Panc1 (cell line): ENCODE results near the gene DSCAM. TPM values are rescaled to one million over a fixed set of nuclear protein-coding genes. Genes with fewer than 3 reads are reported as not detected.

ENCODE experiments used
- ATAC-seq: fragments of 200-7000 bp; cut with Tn5 transposase; 2 replicates; pipeline ENCODE4 v1.9.1; 2020; ENCODE audit warnings: mild to moderate bottlenecking, moderate library complexity
- BruUV-seq: library from RNA; stranded (reverse); fragments of 400-500 nt; replicated peaks from 2 replicates; lab custom pipeline; 2021; lab: Mats Ljungman, UMichigan
- CTCF ChIA-PET: fragments of 300-600 bp; sonication (Branson Sonifier 250); formaldehyde crosslinking; loops from one replicate; lab custom pipeline; 2022; ENCODE audit warnings: antibody characterized with exemption; lab: Charles Lee
- POLR2A ChIA-PET: fragments of 300-600 bp; sonication (Branson Sonifier 250); formaldehyde crosslinking; loops from one replicate; lab custom pipeline; 2022; ENCODE audit warnings: antibody characterized with exemption; lab: Charles Lee
- DNase-seq: peaks from one replicate; pipeline ENCODE4 v3.0.0-alpha.2; 2010; ENCODE audit warnings: low read depth, low spot score
- H3K27ac ChIP-seq: 2 replicates; pipeline ENCODE4 v1.5.1; 2011; ENCODE audit warnings: mild to moderate bottlenecking, low read length, inconsistent platforms
- H3K27me3 ChIP-seq: fragments of 200-500 bp; sonication (Bioruptor generic); 2 replicates; pipeline ENCODE4 v1.6.0; 2014; ENCODE audit warnings: low read length, inconsistent platforms; ENCODE audit not compliant: control insufficient read depth, insufficient read depth
- H3K36me3 ChIP-seq: fragments of 200-500 bp; sonication (Bioruptor generic); 2 replicates; pipeline ENCODE4 v1.5.1; 2014; ENCODE audit warnings: inconsistent platforms, mild to moderate bottlenecking, low read length, moderate library complexity; ENCODE audit not compliant: control insufficient read depth, insufficient read depth
- H3K4me1 ChIP-seq: 2 replicates; pipeline ENCODE4 v1.5.1; 2011; ENCODE audit warnings: inconsistent platforms, mild to moderate bottlenecking, low read length, moderate library complexity; ENCODE audit not compliant: control insufficient read depth, insufficient read depth
- H3K4me3 ChIP-seq, 2 experiments: 2 replicates each; pipeline ENCODE4 v1.5.1; 2011 to 2012; ENCODE audit warnings: low read depth in 2 of 2, low read length in 2 of 2, mild to moderate bottlenecking in 2 of 2, inconsistent platforms in 1 of 2, moderate library complexity in 1 of 2
- H3K9me3 ChIP-seq: fragments of 200-500 bp; sonication (Bioruptor generic); 2 replicates; pipeline ENCODE4 v1.5.1; 2014; ENCODE audit warnings: low read depth, mild to moderate bottlenecking, inconsistent platforms, low read length, moderate library complexity; ENCODE audit not compliant: control insufficient read depth, insufficient read depth
- POLR2AphosphoS5 ChIP-seq: IDR thresholded peaks from 2 replicates; pipeline ENCODE4 v1.6.1; 2012; ENCODE audit warnings: mild to moderate bottlenecking, low read depth, low read length, moderate library complexity
- SIN3A ChIP-seq: IDR thresholded peaks from 2 replicates; pipeline ENCODE4 v1.6.1; 2012; ENCODE audit warnings: low read depth, mild to moderate bottlenecking, low read length, moderate library complexity, borderline replicate concordance; ENCODE audit not compliant: insufficient read depth
- TCF7L2 ChIP-seq: IDR thresholded peaks from 2 replicates; pipeline ENCODE4 v1.6.1; 2011; ENCODE audit warnings: mild to moderate bottlenecking, low read depth, low read length, inconsistent platforms
- in situ Hi-C: cut with HindIII; loops from 2 replicates; pipeline ENCODE4 v1.10.0; 2016; ENCODE audit warnings: low sequenced_read_pairs, low pct_unique_long_range_greater_than_20kb
- intact Hi-C: fragments of 100-400 bp; cut with micrococcal nuclease; formaldehyde crosslinking; loops from one replicate; pipeline ENCODE4 v1.10.0; 2022; ENCODE audit not compliant: unreplicated experiment
- total RNA-seq: library from RNA; stranded (reverse); gene quantifications from one replicate; pipeline ENCODE4 v1.2.1, GENCODE V29; 2021; ENCODE audit not compliant: unreplicated experiment
- TF ChIP-seq, protein P1 (sequence below), 2 experiments: IDR thresholded peaks; 2 replicates each; pipeline ENCODE4 v1.6.1; 2011 to 2012; ENCODE audit warnings: low read depth in 2 of 2, control low read depth in 1 of 2, low read length in 1 of 2, mild to moderate bottlenecking in 1 of 2, moderate library complexity in 1 of 2; ENCODE audit not compliant: insufficient read depth in 1 of 2
- TF ChIP-seq, protein P2 (sequence below): fragments of 450-650 bp; IDR thresholded peaks from 2 replicates; pipeline ENCODE4 v1.5.1; 2017; ENCODE audit warnings: mild to moderate bottlenecking

DSCAM gene
- total RNA-seq, 1 experiment from 2014 or later: not detected

DNA sequence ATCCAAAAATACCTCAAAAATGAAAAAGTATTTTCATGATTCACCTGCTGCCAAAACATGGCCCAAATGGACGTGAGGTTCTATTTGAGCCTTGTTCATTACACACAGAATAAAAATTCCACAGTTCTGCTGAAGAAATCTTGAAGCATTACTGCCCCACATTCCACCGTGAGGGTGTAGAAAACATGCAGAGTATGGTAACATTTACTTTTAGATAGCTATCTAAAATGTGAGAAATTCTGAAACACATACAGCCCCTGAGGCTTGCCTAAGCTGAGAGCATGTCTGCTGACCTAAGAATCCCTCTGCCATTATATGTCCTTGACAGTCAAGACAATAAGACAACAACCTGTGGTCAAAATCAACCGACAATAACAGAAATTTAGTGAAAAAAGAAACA lies 186.5 kb downstream of the DSCAM start:
- DNase-seq: no peak
- in situ Hi-C loops: no loop called here
- no peak overlapping the region for H3K4me3 ChIP-seq
- ChIA-PET CTCF (no interaction called here), POLR2A (no interaction called here)
- BruUV-seq: no TSS peak
- no peaks in the 10 kb centered on the region for H3K36me3 ChIP-seq
- ATAC-seq: no peak
- no peak overlapping the region for H3K27ac ChIP-seq
- TF ChIP-seq, protein P1, sequence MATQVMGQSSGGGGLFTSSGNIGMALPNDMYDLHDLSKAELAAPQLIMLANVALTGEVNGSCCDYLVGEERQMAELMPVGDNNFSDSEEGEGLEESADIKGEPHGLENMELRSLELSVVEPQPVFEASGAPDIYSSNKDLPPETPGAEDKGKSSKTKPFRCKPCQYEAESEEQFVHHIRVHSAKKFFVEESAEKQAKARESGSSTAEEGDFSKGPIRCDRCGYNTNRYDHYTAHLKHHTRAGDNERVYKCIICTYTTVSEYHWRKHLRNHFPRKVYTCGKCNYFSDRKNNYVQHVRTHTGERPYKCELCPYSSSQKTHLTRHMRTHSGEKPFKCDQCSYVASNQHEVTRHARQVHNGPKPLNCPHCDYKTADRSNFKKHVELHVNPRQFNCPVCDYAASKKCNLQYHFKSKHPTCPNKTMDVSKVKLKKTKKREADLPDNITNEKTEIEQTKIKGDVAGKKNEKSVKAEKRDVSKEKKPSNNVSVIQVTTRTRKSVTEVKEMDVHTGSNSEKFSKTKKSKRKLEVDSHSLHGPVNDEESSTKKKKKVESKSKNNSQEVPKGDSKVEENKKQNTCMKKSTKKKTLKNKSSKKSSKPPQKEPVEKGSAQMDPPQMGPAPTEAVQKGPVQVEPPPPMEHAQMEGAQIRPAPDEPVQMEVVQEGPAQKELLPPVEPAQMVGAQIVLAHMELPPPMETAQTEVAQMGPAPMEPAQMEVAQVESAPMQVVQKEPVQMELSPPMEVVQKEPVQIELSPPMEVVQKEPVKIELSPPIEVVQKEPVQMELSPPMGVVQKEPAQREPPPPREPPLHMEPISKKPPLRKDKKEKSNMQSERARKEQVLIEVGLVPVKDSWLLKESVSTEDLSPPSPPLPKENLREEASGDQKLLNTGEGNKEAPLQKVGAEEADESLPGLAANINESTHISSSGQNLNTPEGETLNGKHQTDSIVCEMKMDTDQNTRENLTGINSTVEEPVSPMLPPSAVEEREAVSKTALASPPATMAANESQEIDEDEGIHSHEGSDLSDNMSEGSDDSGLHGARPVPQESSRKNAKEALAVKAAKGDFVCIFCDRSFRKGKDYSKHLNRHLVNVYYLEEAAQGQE (IDR thresholded peaks at IDR 0.05; ENCODE audit: insufficient read depth in 1 of 2, low read depth in 2 of 2, low read length in 1 of 2): no peak
- no peak for TF ChIP-seq TCF7L2
- TF ChIP-seq, protein P2, sequence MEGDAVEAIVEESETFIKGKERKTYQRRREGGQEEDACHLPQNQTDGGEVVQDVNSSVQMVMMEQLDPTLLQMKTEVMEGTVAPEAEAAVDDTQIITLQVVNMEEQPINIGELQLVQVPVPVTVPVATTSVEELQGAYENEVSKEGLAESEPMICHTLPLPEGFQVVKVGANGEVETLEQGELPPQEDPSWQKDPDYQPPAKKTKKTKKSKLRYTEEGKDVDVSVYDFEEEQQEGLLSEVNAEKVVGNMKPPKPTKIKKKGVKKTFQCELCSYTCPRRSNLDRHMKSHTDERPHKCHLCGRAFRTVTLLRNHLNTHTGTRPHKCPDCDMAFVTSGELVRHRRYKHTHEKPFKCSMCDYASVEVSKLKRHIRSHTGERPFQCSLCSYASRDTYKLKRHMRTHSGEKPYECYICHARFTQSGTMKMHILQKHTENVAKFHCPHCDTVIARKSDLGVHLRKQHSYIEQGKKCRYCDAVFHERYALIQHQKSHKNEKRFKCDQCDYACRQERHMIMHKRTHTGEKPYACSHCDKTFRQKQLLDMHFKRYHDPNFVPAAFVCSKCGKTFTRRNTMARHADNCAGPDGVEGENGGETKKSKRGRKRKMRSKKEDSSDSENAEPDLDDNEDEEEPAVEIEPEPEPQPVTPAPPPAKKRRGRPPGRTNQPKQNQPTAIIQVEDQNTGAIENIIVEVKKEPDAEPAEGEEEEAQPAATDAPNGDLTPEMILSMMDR: no peak
- no peak for TF ChIP-seq POLR2AphosphoS5
- TF ChIP-seq SIN3A: no peak
- no peaks in the 10 kb centered on the region for H3K27me3 ChIP-seq
- no peaks in the 10 kb centered on the region for H3K4me1 ChIP-seq
- intact Hi-C loops: no loop called here
- H3K9me3 ChIP-seq: no peaks in the 10 kb centered on the region

DNA sequence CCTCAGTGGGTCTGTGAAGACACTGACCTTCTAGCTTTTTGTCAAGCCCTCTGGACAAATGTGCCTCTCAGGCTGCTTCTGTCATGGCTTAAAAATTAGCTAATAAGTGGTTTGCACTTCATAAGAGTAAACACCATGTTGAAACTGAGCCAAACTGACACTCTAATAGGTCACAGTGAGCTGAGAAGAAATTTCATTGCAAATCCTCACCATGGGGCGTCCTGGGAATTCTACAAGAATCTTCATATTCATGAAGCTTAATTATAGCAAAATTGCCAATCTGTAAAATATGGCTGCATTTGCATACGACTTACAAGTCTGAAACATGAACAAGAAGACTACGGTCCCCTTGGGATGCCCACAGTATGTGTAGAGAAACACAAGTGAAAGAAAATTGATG lies 188.6 kb downstream of the DSCAM start:
- ChIA-PET CTCF (no interaction called here), POLR2A (no interaction called here)
- intact Hi-C loops: no loop called here

More for the DNA sequence above, 188.6 kb downstream of the DSCAM start:
- DNase-seq (no peak), ATAC-seq (no peak)
- Histone ChIP-seq H3K4me3 (no peak overlapping the region), H3K27ac (no peak overlapping the region), H3K9me3 (no peaks in the 10 kb centered on the region), H3K4me1 (no peaks in the 10 kb centered on the region), H3K36me3 (no peaks in the 10 kb centered on the region), H3K27me3 (no peaks in the 10 kb centered on the region)
- TF ChIP-seq TCF7L2 (no peak), SIN3A (no peak), POLR2AphosphoS5 (no peak)
- TF ChIP-seq, protein P2: no peak
- TF ChIP-seq, protein P1 (IDR thresholded peaks at IDR 0.05; ENCODE audit: insufficient read depth in 1 of 2, low read depth in 2 of 2, low read length in 1 of 2): no peak
- in situ Hi-C loops: no loop called here
- BruUV-seq: no TSS peak
